Muscle of back (tissue), 11 donors: ENCODE data around the gene TTLL9. TPM values are rescaled to one million over a fixed set of nuclear protein-coding genes. Genes with fewer than 3 reads are reported as not detected.

Source experiments
- DNase-seq, 3 donors: peaks; one replicate each; pipeline versions ENCODE4 v3.0.0 to v3.0.0-alpha.2; 2013
- polyA plus RNA-seq, 10 donors: library from polyadenylated mRNA; unstranded; fragments of 120-200 nt; gene quantifications; one replicate each; pipeline ENCODE4 v1.2.1, GENCODE V29; 2013; ENCODE audit not compliant: insufficient read length in 10 of 10

Gene TTLL9
- polyA plus RNA-seq, 10 donors: 0.09 to 0.27 (median 0.15) TPM; not detected in 1

DNA sequence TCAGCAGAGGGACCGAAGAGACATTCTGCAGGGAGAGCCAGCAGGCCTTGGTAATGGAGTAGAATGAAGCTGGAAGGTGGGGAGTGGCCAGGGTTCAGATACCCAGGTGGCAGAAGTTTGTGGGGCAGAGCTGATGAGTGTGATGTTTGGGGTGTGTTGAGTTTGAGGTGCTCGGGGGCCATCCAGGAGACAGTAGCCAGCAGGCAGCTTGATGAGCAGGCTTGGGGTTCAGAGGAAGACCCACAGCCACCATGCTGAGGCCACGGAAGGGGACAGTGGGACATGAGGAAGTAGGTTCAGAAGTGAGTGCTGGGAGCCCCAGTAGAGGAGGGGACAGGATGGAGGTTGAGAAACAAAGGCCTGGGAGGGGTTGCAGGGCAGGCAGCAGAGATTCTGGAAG lies 13.9 kb upstream of the TTLL9 start:
- no peak for DNase-seq

DNA sequence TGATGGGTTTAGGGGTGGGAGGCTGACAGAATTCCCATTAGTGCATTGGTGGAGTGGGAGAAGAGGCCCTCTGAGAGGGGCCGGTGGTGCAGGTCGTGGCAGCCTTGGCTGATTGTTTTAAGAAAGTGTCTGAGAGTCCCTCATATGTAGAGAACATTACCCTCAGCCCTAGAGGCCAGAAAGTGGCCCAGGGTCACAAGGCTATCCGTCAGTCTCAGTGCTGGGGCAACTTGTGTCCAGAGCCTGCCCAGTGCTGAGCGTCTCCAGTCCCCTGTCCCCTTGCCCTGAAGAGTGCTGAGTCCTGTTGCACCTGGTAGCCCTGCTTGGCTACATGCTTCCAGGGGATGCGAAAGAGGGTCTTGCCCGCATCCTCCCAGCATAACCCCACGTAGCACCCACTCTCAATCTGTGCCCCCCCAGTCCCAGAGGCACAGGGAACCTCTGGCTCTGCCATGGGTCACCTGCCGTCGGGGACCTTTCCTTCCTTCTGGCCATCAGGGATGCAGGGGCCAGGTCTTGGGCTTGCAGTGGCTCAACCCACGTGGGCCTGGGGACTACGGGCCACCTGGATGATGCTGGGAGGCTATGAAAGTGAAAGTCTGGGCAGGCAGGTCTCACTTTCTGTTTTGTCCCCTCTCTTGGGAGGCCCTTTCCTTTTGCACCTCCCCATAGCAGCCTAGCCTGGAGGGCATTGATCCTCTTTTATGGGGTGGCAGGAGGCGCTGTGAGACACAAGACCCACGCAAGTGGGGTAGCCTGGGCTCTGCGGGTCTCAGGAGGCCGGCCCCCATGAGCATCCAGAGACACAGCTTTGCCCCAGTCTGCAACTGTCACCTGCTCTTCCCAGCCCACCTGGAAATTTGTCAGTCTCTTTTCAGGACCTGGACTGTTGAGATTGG lies 12.3 kb upstream of the TTLL9 start:
- DNase-seq: no peak

DNA sequence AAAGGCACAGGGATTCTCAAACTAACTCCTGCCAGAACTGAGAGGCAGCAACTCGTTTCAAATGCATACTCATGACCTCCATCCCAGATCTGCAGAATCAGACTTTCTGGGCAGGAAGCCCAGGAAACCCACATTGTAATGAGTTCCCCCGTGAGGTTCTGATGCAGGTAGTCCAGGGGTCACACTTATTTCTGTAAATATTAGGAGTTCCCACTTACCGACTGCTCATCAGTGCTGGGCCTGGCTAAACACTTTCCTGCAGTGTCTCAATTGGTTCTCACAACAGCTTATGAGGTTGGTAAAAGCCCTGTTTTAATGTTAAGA lies 11.7 kb upstream of the TTLL9 start:
- DNase-seq: no peak

DNA sequence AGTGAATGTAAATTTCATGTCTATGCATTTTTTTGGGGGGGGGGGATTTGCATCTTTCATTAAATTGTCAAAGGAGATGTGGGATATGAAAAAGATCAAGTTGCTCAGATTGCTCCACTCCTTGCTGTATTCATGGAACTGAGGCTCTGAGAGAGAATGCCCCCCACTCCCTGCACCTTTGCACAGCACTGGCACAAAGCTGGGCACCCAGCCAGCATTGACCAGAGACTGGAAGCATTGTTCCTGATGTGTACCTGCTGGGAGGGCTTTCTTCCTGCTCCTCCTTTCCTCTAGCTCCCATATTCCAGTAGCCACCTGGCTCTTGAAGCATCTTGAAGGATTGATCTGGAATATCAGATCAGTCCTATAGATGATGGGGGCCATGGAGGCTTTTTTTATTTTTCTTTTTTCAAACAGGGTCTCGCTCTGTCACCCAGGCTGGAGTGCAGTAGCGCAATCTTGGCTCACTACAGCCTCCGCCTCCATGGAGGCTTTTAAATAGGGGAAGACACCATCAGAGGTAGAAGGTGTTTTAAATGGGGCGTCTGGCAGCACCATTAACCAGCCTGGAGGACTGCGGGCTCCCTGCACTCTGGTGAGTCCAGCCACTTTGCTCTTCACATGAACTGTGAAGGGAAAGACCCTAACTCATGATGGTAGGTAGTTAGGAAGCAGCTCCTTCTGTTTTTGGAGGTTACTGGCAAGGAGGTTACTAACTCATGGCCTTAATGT lies 11.0 kb upstream of the TTLL9 start:
- no peak for DNase-seq

DNA sequence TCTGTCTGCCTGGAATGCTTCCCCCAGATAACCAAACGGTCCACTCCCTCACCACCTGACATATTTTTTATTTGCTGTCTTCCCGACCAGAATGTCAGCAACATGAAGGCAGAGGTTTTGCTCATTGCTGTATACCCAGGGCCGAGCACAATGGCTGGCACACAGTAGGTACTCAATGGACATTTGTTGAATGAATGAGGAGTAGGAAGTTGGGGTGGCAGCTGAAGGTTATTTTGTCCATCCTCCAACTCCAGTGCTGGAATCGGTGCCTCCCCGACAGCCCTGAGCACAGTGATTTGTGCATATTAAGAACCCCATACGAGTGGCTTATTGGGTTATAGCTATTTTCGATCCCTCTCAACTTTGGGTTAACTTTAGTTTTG lies 10.4 kb upstream of the TTLL9 start:
- DNase-seq: no peak

DNA sequence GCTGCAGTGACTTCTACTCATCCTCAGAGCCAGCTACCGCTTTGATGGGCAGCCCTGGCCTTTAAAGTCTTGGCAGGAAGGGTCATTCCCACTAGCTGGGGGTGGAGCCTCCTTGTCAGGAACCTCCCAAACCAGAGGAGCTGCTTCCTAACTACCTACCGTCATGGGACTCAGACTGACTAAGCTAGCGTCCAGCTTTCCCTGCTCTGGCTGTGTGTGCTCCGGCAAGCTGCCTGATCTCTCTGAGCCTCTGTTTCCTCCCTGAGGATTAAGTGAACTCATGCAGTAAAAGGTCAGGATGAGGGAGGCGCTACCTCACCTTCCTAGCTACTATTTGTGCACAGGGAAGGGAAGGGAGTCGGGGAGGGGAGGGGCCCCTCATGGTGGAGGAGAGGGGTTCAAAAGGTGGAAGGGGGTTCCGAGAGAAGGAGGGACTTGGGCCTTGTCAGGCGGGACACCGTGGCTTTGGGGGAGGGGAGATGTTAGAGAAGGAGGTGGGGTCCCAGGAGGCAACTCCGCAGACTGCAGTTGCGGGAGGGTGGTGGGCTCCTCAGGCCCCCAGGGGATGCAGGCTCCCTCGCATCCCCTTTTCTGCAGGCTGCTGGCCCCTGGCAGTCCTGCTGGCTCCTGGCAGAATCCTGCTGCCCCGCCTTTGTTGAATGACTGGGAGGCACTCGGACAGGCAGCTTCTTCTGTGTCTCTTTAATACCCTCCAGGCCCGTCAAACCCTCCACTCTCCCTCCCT lies 9.9 kb upstream of the TTLL9 start:
- peak in 1 of 3 donors; percentile 37 for DNase-seq

DNA sequence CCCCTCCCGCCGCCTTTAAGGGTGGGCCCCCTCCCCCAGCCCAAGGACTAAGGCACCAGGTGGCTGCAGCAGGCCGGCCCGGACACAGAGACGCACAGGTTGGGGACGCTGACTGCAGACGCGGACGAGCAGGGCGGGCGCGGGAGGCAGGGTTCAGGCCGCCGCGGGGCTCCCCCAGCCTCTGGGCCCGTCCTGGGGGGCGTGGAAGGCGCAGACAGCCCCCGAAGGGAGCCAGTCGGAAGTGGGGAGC lies 9.4 kb upstream of the TTLL9 start:
- no peak for DNase-seq

DNA sequence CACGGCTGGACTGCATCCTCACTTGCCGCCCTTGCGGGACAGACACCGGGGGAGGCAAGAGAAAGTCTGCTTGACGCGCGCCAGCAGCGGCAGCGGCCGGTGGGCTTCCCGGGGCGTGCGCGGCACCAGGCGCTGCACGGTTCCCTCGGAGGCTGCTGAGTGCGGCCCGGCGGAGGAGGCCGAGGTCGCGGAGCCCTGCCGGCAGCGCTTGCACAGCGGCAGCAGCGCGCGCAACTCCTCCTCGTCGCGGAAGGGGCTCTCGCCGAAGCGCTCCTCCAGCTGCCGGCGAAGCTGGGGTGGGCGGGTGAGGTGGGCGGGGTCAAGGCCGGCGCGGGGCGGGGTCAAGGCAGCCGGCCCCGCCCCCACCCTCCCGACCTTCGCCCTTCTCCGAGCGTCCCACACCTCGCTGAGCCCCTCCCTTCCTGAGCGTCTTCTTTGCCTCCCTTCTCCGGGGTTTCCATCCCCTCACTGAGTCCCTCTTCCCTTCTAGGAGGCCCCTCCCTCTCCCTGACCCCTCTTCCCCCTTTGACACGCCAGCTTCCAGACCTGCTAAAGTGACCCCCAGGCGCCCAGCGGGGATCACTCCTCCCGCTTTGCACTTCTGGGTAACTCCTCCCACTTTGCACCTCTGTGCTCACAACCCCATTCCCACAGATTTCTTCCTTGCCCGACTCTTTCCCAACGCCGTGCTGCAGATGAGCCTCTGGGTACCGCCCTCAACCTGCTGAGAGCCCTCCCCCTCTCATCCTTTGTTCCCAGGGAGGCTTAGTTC lies 8.9 kb upstream of the TTLL9 start:
- peak; percentile 44 to 87 (median 71) for DNase-seq

DNA sequence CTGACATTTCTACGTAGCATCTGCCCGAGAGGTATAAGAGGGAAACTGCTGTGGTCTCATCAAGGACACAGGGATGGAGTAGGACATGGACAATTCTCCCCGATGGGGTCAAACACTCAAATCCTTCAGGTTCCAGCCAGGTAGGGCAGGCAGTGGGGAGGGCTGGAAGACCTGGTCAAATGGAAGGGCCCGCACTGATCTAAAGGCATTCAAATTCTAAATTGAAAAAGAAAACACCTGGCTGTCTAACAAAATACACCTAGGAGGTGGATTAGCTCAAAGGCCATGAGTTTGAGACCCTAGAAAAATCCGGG lies 8.3 kb upstream of the TTLL9 start:
- DNase-seq: no peak

DNA sequence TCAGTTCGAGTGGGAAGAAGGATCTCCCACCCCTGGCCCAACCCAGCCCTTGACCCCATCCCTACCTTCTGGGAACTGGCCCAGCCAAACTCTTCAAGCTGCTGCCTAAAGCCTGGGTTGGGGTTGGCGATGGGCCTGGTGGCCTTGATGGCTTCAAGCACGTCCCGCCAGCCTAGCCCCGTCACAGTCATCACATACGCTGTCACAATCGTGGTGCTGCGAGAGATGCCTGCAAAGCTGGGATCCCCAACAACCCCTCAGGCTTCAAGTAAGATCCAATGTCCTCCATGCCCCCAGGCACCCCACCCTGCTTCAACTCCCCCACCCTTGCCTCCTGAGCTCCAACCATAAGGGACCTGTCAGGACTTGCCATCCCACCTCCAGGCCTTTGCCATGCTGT lies 7.9 kb upstream of the TTLL9 start:
- DNase-seq: no peak

DNA sequence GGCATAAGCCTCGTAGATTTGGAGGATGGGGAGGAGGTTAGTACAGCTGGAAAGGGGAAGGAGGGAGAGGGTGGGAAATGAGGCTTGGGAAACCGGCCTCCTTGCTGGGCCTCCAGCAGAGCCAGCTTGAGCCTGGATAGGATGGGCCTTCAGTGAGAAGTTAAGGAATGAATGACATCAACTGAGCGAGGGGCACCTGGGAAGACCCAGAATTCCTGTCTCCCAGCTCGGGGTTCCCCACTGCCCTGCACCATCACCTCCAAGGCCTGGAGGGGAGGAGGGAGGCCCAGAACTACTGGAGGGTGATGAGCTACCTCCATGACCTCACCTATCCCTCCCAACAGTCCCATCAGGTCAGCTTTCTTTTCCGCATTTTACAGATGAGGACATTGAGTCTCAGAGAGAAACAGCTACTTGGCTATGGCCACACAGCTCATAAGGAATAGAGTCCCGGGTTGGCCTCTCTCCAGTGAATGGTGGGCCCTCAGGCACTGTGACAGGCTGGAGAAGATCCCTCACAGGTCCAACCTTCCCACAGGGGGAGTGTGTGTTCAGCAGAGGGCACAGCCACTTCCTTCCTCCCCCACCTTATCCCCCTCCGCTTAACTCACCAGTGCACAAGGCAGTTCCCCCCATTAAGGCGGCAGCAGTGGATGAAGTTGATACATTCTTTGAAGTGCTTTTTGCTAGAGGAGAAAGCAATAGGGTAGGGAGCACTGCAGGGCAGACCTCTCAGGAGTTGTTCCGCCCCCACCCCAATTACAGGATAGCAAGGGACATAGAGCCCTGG lies 6.9 kb upstream of the TTLL9 start:
- DNase-seq: no peak

DNA sequence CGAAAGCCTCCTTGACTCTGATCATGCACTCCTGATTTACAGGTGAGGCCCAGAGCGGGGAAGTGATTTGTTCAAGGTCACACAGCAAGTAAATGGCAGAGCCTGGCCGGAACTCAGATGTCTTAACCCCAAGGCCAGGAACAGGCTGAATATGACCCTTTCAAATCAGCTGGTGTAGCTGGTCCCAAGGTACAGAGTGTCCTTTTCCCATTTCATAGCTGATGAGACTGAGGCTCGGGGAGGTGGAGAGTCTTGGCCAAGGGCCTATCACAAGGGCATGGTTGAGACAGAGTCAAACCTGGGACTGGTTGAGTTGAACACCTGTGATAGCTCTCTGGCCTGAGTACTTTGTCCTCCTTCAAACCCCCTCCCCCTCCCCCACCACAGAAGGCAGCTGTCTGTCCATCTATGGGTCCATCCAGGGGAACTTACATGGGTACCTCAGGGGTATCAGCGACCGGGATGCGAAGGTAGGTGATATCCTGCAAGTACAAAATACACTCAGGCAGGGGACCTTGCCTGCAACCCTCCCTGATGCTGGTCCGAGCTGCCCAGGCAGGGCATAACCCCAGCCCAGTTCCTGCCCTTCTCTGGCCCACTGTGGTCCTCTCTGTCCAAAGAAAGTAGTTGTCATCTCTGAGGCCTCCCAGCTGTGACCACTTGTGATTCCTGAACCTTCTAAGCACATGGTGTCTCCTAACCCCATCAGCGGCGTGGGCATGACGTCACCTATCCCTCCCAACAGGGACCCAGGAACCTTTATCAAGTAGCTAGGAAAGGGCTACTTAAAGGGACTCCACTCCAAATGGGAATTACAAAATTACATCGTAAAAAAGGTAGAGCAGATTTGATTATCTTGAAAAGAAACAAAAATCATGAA lies 5.7 kb upstream of the TTLL9 start:
- DNase-seq: no peak

DNA sequence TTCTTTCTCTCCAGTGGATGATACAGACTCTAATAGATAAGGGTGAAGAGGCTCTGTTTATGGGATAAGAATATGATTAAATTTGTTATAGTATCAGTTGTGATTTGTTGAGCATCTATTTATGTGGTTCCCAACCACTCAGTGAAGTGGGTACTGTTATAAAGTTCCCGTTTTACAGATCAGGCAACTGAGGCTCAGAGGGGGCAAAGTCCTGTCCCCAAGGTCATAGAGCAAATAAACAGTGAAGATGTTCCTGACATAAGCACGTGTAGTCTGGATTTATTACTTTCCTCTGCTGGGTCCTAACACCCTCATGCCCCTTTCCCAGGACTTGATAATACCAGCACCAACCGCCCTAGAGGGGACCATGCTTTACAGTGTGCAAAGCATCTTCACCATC lies 4.2 kb upstream of the TTLL9 start:
- DNase-seq: no peak

DNA sequence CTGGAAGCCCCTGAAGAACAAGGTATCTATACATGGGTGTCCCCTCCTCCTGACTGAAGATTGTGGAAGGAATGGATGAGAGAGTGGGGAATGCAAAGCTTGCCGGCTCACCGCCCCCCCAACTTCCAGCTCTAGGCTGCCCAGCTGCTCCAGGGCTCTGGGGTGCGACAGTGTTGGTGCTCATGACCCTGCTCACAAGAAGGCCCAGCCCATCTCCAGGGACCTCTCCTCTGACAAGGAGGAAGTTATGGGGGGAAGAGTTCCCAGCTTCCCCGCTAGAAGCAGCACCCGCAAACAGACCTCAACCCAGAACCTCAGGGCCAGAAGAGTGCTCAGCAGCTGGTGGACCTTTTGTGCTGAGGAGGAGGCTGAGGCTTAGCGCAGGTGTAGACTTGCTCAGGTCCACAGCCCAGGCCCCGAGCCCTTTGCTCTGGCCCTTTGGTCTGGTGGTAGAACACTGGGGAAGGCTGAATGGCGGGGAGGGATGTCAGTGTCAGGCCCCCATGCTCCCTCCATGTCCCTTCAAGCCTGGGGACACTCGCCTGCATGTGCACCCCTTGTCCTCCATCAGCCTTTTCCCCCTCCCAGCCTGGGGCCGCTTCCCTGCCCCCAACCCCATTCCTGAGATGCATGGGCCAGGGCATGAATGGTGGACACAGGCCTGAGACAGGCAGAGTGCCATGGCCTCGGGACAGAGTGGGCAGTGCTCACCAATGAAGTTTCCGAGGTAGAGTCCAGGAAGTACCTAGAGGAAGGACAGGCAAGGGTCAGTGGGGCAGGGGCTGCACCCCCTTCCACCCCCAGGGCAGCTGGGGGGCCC lies 1.4 kb upstream of the TTLL9 start:
- no peak for DNase-seq

DNA sequence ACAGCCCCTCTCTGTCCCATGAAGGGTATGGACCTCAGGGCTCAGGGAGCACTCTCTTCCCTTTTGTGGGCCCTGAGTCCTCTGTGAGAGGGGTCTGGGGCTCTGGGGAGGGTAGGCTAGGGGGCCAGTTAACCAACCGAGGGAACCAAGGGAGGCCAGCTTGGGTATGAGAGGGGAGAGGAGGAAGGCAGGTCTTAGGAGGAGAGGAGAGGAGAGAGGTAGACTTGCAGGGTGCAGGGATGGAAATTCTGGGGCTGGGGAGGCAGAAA lies 827 bp upstream of the TTLL9 start:
- no peak for DNase-seq

DNA sequence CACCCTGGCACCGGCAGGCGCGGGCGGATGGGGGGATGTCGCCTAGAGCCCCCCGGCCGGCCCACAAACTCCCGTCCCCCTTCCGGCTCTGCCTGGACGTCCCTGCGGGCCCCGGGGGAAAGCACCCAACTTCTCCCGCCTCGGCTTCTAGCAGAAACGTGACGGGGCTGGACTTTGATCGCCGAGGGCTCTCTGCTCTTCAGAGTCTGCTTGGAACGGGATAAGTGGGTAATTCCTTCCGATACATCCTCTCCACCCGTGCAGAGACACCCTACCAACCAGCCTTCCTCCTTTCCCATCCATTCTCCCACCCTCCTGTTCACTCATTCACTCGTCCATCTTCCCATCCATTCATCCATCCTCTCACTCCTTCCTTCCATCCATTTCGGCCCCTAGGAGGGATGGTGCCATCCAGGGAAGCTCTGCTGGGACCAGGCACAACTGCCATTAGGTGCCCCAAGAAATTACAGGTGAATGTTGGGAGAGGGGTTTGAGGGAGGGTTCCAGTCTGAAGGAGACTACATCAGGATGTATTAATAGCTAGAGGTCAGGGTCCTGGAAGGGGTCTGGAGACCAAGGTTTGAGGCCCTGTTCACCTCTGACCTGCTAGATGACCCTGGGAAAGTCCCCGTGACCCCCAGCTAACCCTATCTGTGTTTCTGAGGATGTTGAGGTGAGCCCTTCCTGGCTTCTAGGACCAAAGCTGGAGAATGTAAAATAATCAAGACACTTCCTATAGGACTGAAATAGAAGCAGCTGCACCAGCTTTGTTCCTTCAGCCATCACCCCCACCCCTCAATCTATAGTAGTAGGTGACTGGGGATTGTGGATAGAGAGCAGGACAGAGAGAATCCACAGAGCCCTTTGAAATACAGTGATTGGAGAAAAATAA lies 538 bp downstream of the TTLL9 start:
- DNase-seq: no peak

DNA sequence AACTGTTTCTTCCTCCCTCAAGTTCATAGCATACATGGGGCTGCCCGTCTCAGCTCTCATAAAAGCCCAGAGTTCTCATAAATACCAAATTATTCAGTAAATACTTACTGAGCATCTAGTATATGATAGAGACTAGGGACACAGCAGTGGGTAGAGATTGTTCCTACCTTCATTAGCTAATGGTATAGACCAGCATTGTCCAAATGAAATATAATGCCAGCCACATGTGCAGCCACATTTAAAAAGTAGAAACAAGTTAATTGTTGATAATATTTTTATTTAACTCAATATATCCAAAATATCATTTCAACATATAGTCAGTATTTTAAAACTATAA lies 1.2 kb downstream of the TTLL9 start:
- DNase-seq: no peak

DNA sequence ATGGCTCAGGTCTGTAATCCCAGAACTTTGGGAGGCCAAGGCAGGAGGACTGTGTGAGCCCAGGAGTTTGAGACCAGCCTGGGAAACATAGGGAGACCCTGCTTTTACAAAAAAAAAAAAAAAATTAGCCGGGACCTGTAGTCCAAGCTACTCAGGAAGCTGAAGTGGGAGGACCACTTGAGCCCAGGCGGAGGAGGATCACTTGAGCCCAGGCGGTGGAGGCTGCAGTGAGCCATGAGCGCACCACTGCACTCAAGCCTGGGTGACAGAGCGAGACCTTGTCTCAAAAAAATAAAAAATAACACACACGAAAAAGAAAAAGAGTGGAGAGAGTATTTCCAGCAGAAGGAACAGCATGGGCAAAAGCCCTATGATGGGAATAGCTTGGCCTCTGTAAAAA lies 2.0 kb downstream of the TTLL9 start:
- no peak for DNase-seq

DNA sequence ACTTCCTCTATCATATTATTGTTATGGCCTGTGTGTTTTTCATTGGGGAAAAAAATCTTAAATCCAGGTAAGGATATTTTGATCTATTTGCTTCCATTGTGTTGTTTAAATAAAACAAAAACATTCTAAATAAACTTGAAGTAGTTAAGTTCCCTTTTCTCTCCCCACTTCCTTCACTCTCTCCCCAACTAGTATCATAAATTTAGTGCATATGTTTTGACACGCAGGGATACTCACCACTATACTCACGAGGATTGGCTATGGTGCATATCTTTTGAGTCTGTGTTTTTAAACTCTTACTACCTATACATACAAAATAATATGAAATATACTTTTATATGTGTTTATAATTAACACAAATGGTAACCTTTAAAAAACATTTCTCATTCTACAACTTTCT lies 5.2 kb downstream of the TTLL9 start:
- DNase-seq: no peak
